Tibial nerve (tissue), 4 donors: ENCODE measurements around the gene PJA1. TPM values are rescaled to one million over a fixed set of nuclear protein-coding genes. Genes with fewer than 3 reads are reported as not detected.

Experiments
- DNase-seq, 2 donors: peaks; one replicate each; pipeline ENCODE4 v3.0.0-alpha.2; 2019; ENCODE audit warnings: low spot score in 2 of 2
- H3K27ac ChIP-seq, 4 donors: fragments of 200-600 bp; sonication (generic) in 3 of 4; one replicate each; pipeline ENCODE4 v1.5.1; 2017 to 2019; ENCODE audit warnings: mild to moderate bottlenecking in 1 of 4
- H3K27me3 ChIP-seq, 2 donors: fragments of 200-600 bp; sonication (generic) in 1 of 2; one replicate each; pipeline versions ENCODE4 v1.5.1 to v1.6.0; 2017 to 2019
- H3K36me3 ChIP-seq, 3 donors: fragments of 200-600 bp; sonication (generic); one replicate each; pipeline ENCODE4 v1.5.1; 2018 to 2019
- H3K4me1 ChIP-seq, 4 donors: fragments of 200-600 bp; sonication (generic) in 3 of 4; one replicate each; pipeline ENCODE4 v1.5.1; 2017 to 2019
- H3K4me3 ChIP-seq, 4 donors: fragments of 200-600 bp; sonication (generic) in 3 of 4; one replicate each; pipeline ENCODE4 v1.5.1; 2017 to 2019; ENCODE audit warnings: mild to moderate bottlenecking in 1 of 4, moderate library complexity in 1 of 4
- H3K9me3 ChIP-seq, 4 donors: fragments of 200-600 bp; sonication (generic) in 3 of 4; one replicate each; pipeline ENCODE4 v1.5.1; 2017 to 2019
- CTCF ChIP-seq, 5 experiments: fragments of 200-600 bp in 3 of 5; fragments of 450-650 bp in 2 of 5; sonication (generic) in 3 of 5; IDR thresholded peaks; one replicate each; pipeline ENCODE4 v1.5.1; 2016 to 2019; ENCODE audit warnings: antibody characterized with exemption in 5 of 5, mild to moderate bottlenecking in 3 of 5, moderate library complexity in 2 of 5
- EP300 ChIP-seq, 2 donors: sonication (generic); formaldehyde crosslinking; IDR thresholded peaks; one replicate each; pipeline ENCODE4 v1.6.1; 2017; ENCODE audit warnings: antibody characterized with exemption in 2 of 2, mild to moderate bottlenecking in 1 of 2
- POLR2A ChIP-seq, 2 donors: fragments of 450-650 bp; IDR thresholded peaks; one replicate each; pipeline ENCODE4 v1.6.1; 2017; ENCODE audit warnings: antibody characterized with exemption in 2 of 2, mild to moderate bottlenecking in 2 of 2, moderate library complexity in 2 of 2
- WGBS, 2 donors: methylation state at CpG; one replicate each; pipeline ENCODE4 v1.1.5; 2018; 5-methylcytosine and 5-hydroxymethylcytosine counted together
- total RNA-seq, 4 donors: library from RNA; depleted of rRNA; stranded (reverse); fragments of >200 nt; gene quantifications; one replicate each; pipeline ENCODE4 v1.1.0, GENCODE V29; 2016

The PJA1 gene
- total RNA-seq, 4 donors from 2014 or later = 22.8 to 45.0 (median 32.7) TPM

GRCh38 chrX:69162361-69162865 lies 2.8 kb downstream of the PJA1 start:
- TF ChIP-seq POLR2A (IDR thresholded peaks at IDR 0.05) (no peak), EP300 (IDR thresholded peaks at IDR 0.05) (no peak), CTCF (IDR thresholded peaks at IDR 0.05) (no peak)
- Histone ChIP-seq H3K4me3 (no peak overlapping the region), H3K4me1 (peaks cover 0 to 29% (median 6%) of the 10 kb centered on the region in 4 donors), H3K9me3 (no peaks in the 10 kb centered on the region), H3K27me3 (peaks cover 0 to 10% of the 10 kb centered on the region in 2 donors), H3K36me3 (peaks cover 0 to 17% (median 0%) of the 10 kb centered on the region in 3 donors), H3K27ac (no peak overlapping the region)
- DNase-seq = no peak
- 66 to 80% methylated on average over 9 of the region's 9 CpGs for WGBS, 2 donors

- Histone ChIP-seq H3K27me3 (peaks cover 0 to 11% of the 10 kb centered on the region in 2 donors), H3K27ac (no peak overlapping the region), H3K4me3 (no peak overlapping the region), H3K36me3 (peaks cover 0 to 17% (median 0%) of the 10 kb centered on the region in 3 donors), H3K9me3 (no peaks in the 10 kb centered on the region), H3K4me1 (peaks cover 0 to 29% (median 6%) of the 10 kb centered on the region in 4 donors)
- DNase-seq = no peak
- 86 to 89% methylated on average over 23 to 26 of the region's 26 CpGs for WGBS, 2 donors
- no peak for TF ChIP-seq POLR2A (IDR thresholded peaks at IDR 0.05)
- TF ChIP-seq EP300 (IDR thresholded peaks at IDR 0.05) = no peak
- TF ChIP-seq CTCF (IDR thresholded peaks at IDR 0.05) = no peak
Observed at GRCh38 chrX:69161786-69162349, 3.4 kb downstream of the PJA1 start.

GRCh38 chrX:69161371-69161770 lies 3.9 kb downstream of the PJA1 start:
- H3K4me1 ChIP-seq = peaks cover 0 to 29% (median 6%) of the 10 kb centered on the region in 4 donors
- no peak overlapping the region for H3K27ac ChIP-seq
- peaks cover 0 to 17% (median 0%) of the 10 kb centered on the region in 3 donors for H3K36me3 ChIP-seq
- H3K9me3 ChIP-seq = no peaks in the 10 kb centered on the region
- peaks cover 0 to 11% of the 10 kb centered on the region in 2 donors for H3K27me3 ChIP-seq
- no peak overlapping the region for H3K4me3 ChIP-seq
- 85 to 87% methylated on average over 4 to 10 of the region's 10 CpGs for WGBS, 2 donors
- TF ChIP-seq EP300 (IDR thresholded peaks at IDR 0.05) = no peak
- no peak for TF ChIP-seq POLR2A (IDR thresholded peaks at IDR 0.05)
- TF ChIP-seq CTCF (IDR thresholded peaks at IDR 0.05) = no peak
- DNase-seq = no peak

- Histone ChIP-seq H3K9me3 (no peaks in the 10 kb centered on the region), H3K27me3 (peaks cover 0 to 11% of the 10 kb centered on the region in 2 donors), H3K27ac (peak overlapping the region in 1 of 4 donors; percentile 4), H3K4me1 (peaks cover 0 to 31% (median 5%) of the 10 kb centered on the region in 4 donors), H3K4me3 (no peak overlapping the region), H3K36me3 (peaks cover 0 to 17% (median 0%) of the 10 kb centered on the region in 3 donors)
- 48% methylated on average over 13 of the region's 13 CpGs; no CpG with 5 or more reads in 1 of the 2 donors for WGBS, 2 donors
- peak; percentile 54 to 71 for DNase-seq
- no peak for TF ChIP-seq POLR2A (IDR thresholded peaks at IDR 0.05)
- TF ChIP-seq CTCF (IDR thresholded peaks at IDR 0.05) = peak; percentile 10 to 60 (median 31)
- no peak for TF ChIP-seq EP300 (IDR thresholded peaks at IDR 0.05)
Observed at GRCh38 chrX:69158166-69158980, 6.9 kb downstream of the PJA1 start.

- DNase-seq = no peak
- WGBS, 2 donors = 71 to 86% methylated on average over 4 to 5 of the region's 5 CpGs
- Histone ChIP-seq H3K4me1 (peaks cover 0 to 33% (median 5%) of the 10 kb centered on the region in 4 donors), H3K9me3 (no peaks in the 10 kb centered on the region), H3K27ac (no peak overlapping the region), H3K4me3 (no peak overlapping the region), H3K27me3 (peaks cover 0 to 11% of the 10 kb centered on the region in 2 donors), H3K36me3 (peaks cover 0 to 6% (median 0%) of the 10 kb centered on the region in 3 donors)
- TF ChIP-seq EP300 (IDR thresholded peaks at IDR 0.05) (no peak), POLR2A (IDR thresholded peaks at IDR 0.05) (no peak), CTCF (IDR thresholded peaks at IDR 0.05) (no peak)
Observed at GRCh38 chrX:69156638-69157037, 8.6 kb downstream of the PJA1 start.
